Dermis blood vessel endothelial cell (primary cell): ENCODE measurements around the gene GPR32. TPM values are rescaled to one million over a fixed set of nuclear protein-coding genes. Genes with fewer than 3 reads are reported as not detected.
A peak's percentile ranks its signal among the peaks of the same experiment; 100 is the strongest.
"Not testable (repeated sequence)": the region's sequence is repeated elsewhere in the genome, so short reads cannot be mapped to it uniquely, and the experiment has no call there.

Experiments used
- DNase-seq: peaks from one replicate; pipeline ENCODE4 v3.0.0; 2010
- total RNA-seq: library from RNA; depleted of rRNA; stranded (reverse); fragments of >200 nt; gene quantifications from 2 replicates; pipeline ENCODE4 v1.2.3, GENCODE V29; 2014

The GPR32 gene
- total RNA-seq, 1 donor from 2014 or later: not detected

DNA sequence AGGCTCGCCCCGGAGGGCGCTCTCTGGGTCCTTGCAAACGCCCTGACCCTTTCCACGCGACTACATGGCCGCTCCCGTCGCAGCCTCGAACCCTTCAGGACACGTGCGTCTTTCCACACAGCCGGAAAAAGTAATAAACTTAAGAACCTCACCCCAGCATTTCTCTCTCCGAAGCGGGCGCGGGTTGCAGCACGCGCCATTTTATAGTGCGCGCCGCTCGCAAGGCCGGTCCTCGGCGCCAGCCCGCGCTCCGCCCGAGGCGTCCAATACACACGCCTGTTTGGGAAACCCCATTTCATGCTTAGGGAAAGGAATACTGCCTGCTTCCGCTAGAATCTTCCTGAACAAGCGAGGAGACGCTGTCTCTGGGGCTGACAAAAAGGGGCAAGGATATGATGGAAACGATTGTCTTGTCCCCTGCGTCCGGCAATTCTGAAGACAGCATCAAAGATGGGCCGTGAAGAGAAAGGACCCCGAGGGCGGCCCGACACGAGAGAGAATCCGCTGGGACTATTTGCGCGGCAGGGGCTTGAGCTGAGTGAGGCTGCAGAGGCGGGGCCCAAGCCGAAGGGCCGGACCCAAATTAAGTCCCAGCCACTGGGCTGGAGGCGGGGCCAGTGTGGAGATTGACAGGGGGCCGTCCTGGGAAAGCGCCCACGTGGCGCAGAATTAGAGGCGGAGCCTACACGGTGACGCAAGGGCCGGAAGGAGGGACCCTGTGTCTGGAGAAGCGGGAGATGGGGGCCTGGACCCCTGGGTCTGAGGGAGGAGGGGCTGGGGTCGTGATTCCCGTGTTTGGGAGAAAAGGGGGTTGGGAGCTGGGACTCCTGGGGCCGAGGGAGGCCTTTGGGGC, 34.4 kb downstream of the GPR32 start:
- DNase-seq: peak; percentile 99

DNA sequence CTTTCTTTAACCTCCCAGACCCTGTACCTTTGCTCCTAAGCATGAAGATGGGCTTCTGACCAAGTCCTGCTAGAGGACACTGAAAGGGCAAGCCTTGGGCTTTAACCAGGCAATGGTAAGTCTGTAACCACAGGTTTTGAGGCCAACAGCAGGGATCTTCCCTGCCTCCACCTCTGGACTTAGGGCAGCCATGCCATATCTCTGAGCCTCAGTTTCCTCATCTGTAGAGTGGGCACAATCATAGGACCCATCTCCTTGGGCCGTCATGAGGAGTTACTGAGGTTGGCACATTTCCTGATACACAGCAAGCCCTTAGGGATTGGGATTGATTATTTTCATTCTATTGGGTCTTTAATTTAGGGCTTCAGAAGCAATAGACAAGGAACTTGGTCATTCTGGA, 38.6 kb downstream of the GPR32 start:
- no peak for DNase-seq

DNA sequence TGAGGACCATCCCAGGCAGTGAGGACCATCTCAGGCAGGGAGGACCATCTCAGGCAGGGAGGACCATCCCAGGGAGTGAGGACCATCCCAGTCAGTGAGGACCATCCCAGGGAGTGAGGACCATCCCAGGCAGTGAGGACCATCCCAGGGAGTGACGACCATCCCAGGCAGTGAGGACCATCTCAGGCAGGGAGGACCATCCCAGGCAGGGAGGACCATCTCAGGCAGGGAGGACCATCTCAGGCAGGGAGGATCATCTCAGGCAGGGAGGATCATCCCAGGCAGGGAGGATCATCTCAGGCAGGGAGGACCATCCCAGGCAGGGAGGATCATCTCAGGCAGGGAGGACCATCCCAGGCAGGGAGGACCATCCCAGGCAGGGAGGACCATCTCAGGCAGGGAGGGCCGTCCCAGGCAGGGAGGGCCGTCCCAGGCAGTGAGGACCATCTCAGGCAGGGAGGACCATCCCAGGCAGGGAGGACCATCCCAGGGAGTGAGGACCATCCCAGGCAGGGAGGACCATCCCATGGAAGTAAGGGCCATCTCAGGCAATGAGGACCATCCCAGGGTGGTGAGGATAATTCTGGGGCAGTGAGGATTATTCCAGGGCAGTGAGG, 41.5 kb downstream of the GPR32 start:
- not testable (repeated sequence) for DNase-seq

DNA sequence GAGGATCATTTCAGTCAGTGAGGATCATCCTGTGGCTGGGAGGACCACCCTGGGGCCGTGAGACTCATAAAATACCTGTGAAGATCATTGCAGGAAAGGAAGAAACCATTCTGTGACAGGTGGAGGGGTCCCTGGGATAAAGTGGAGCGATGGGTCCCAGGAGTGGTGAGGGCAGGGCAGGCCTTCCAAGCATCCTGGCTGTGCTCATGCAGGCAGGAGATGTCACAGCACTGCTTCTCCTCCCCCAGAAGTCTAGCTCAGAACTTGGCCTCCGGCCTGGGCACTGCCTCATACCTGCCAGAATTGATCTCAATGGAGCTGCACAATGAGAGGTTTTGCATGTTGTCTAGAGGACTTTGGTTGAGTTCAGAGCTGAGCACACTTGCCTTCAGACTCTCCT, 42.2 kb downstream of the GPR32 start:
- no peak for DNase-seq

DNA sequence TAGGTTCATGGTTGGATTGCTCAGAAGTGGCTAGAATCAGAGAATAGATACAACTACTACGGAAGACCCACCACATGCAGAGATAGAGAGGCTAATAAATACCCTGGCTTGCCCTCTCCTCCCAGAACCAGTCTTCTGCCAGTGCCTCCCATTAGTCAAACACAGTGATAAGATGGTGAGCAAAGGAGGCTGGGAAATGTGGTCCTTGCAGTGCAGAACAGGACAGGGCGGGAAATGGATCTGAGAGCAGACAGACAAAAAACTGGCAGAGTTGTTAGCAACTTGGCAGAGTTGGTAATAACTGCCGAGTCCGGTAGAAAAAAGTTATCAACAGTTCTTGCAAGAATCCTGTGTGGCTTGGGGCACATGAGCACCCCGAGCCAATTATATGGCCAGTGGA, 44.6 kb downstream of the GPR32 start:
- DNase-seq: no peak

DNA sequence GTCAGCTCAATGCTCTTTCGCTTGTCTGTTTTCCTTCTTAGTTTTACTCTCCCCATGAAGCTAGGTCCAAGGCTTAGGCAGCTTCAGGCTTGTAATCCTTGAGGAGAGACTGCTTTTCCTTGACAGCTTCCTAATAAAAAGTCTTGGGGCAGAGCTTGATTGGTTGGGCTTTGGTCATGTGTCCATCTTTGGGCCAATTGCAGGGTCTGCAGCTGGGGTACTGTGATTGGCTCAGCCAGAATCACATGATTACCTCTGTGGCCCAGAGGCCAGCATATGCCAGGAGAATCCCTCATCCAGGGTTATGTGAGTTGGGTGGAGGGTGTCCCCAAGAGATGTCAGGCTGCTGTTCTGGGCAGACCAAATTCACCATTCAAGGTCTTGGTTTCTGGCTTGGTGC, 45.2 kb downstream of the GPR32 start:
- DNase-seq: no peak

DNA sequence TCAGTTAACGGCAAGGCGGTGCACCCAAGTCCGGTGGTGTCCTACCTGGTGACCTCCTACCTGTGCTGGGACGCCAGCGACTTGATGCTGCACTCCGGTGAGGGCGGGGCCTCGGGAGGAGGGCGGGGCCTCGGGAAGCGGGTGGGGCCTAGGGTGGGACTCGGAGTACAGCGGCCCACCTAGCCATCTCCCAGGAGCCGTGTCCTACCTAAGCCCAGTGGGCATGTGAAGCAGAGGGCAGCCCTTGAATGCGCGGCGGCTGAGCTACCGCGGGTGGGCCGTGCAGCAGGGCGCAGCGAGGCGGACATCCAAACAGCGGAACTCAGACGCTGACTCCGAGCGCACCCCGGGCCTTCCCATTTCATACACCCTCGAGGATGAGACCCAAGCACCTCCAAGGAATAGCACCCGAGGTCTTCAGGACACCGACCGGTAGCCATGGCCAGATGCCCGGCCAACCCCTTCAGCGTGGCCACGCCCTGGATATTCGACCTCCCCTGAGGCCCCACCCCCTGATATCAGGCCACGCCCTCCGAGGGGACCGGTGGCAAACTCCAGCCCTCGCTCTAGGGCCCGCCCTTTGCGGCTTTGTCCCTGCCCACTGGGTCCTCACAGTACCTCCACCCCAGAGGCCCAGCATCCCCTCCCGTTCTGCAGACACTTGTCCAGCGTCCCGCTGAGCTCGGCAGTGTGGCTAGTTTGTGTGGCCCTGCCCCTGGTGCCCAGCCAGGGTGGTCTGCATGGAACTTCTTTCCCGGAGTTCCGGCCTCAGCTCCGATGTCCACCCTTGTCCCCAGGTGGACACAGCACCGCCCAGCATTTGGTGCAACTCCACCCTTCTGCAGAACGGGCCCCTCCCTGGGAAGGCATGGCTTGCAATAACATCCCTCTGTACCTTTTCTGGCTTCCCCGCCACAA, 47.9 kb downstream of the GPR32 start:
- DNase-seq: peak; percentile 13

DNA sequence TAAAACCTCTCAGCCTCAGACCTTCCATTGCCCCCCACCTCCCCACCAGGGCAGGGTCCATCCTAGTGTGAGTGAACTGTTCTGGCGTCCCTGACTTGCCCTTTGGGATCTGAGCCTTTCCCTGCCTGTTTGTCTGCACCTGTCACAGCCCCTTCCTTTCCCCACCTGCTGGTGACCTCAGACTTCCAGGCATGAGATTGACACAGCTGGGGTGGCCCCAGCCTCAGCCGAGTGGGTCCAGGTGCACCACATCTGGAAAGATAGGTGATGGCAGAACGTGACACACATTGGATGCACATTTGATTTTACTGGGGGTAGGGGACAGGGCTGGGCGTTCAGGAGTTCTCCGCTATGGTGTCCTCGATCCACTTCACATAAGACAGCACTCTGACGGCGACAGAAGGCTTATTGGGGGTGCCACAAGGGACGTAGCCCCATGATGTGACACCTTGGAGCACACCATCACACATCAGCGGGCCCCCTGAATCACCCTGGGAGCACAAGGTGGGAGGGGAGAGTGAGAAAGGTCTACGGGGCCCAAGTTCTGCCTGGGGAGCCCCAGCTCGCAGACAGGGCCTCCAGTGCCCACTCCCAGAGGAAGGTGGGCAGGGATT, 48.7 kb downstream of the GPR32 start:
- DNase-seq: no peak

DNA sequence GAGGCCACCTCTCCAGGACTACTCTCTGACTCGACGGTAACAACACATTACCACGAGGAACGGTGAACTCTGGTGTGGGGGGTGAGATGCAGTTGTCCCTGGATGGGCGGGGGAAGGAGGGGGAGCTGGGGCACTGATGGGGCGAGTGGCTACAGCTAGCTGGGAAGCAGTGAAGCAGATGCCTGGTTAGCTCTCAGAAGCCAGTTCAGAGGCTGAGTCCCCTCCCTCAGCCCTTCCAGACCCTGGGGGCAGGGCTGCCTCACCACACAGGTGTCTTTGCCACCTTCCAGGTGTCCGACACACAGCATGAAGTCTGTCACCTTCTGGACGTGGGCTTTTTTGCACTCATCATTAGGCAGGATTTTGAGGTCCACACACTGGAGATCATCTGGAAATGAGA, 49.4 kb downstream of the GPR32 start:
- DNase-seq: no peak

DNA sequence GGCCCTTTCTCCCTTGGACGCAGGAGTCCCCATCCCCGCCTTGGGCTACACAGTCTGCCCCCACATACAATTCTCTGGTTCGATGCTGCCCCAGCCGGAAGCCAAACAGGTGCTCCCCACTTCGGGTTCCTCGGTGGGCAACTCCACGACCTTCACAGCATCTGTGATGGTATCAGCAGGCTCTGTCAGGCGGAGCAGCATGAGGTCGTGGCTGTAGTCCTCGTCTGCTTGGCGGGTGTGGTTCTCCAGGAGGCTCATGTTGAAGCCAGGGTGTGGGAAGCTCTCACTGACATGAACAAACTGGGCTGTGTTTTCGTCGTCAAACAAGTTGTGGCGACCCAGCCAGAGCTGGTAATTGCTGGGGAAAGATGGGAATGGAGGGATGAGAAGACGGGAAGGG, 49.8 kb downstream of the GPR32 start:
- DNase-seq: no peak

DNA sequence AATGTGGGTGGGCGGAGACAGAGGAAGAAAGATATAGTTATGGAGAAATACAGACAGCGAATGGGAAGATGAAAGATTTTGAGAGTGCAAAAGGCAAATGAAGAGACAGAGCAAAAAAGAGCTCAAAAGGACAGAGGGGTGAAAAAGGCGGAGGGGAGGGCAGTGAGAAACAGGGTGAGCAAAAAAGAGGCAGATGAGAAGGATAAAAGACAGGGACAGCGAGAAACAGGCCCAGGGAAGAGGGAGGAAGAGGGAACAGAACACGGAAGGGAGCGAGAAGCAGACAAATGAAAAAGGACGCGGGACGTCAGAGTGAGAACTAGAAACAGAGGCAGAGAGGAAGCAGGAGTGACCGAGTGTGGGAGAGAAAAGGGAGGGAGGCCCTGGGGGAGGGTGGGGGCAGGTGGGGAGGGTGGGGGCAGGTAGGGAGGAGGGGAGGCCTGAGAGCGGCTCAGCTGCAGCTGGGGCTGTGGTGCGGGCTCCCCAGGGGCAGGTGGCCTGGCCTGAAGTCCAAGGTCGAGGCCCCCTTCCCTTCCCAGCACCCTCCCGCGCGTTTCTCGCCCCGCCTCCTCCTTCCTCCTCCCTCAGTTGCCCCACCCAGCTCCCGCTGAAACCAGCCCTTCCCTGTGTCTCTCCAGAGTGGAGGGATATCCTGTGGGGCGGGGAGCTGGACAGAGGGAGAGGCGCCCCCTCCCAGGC, 50.4 kb downstream of the GPR32 start:
- DNase-seq: no peak

DNA sequence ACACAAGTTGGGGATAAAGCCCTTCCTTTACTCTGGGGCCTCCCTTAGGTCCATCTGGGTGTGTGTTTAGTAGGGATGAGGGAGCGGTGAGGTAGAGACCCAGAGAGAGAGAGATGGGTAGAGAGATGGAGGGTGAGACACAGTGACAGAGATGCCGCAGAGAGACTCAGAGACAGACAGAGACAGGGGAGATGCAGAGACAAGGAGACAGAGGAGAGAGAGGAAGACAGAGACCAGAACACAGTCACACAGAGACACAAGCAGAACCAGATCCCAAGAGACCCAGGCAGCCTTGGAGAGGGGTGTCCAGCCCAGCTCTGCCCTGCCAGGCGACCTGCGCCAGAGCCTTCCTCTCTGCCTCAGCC, 51.0 kb downstream of the GPR32 start:
- DNase-seq: no peak

Other genes starting within 250 kb of the GPR32 start
- gene LRRC4B, start 202.0 kb upstream of the GPR32 start, total RNA-seq: under 0.01 and 0.05 TPM in 2 replicates
- gene SYT3, start 130.6 kb upstream of the GPR32 start, total RNA-seq: under 0.01 TPM in 1 of 2 replicates, not detected in the other
- gene C19orf81, start 121.0 kb upstream of the GPR32 start, total RNA-seq: 0.28 TPM in 1 of 2 replicates, not detected in the other
- 0.09 and 0.17 TPM in 2 replicates for gene SHANK1, start 50.7 kb upstream of the GPR32 start, total RNA-seq
- 0.17 and 0.84 TPM in 2 replicates for gene CLEC11A, start 47.1 kb upstream of the GPR32 start, total RNA-seq
- gene ACP4, start 20.0 kb downstream of the GPR32 start, total RNA-seq: not detected in 2 replicates
- gene KLK1, start 53.3 kb downstream of the GPR32 start, total RNA-seq: not detected in 2 replicates
- not detected in 2 replicates for gene KLK15, start 63.1 kb downstream of the GPR32 start, total RNA-seq
- gene KLK3, start 84.5 kb downstream of the GPR32 start, total RNA-seq: not detected in 2 replicates
- 0.14 TPM in 1 of 2 replicates, not detected in the other for gene KLK2, start 103.0 kb downstream of the GPR32 start, total RNA-seq
- not detected in 2 replicates for gene KLK4, start 140.9 kb downstream of the GPR32 start, total RNA-seq
- not detected in 2 replicates for gene KLK5, start 182.6 kb downstream of the GPR32 start, total RNA-seq
- not detected in 2 replicates for gene KLK6, start 199.1 kb downstream of the GPR32 start, total RNA-seq
- under 0.01 TPM in 1 of 2 replicates, not detected in the other for gene KLK7, start 213.5 kb downstream of the GPR32 start, total RNA-seq
- gene KLK8, start 231.1 kb downstream of the GPR32 start, total RNA-seq: not detected in 2 replicates
- 0.09 and 1.0 TPM in 2 replicates for gene KLK10, start 249.2 kb downstream of the GPR32 start, total RNA-seq